ENCODE measurements around the gene SCYL1.

Gene SCYL1

GRCh38 chr11:65493367-65494176 lies 31.3 kb upstream of the SCYL1 start:
- no peak for DNase-seq (ENCODE audit: low read depth in 2 of 2)

- DNase-seq (ENCODE audit: low read depth in 2 of 2), result no peak
These were observed 28.4 kb upstream of the SCYL1 start for GRCh38 chr11:65496304-65497140.

GRCh38 chr11:65497141-65498041 lies 27.5 kb upstream of the SCYL1 start:
- peak; percentile 97 to 98 for DNase-seq (ENCODE audit: low read depth in 2 of 2)

- DNase-seq (ENCODE audit: low read depth in 2 of 2), result peak; percentile 41 to 47
These were observed 26.7 kb upstream of the SCYL1 start for GRCh38 chr11:65498042-65498726.

GRCh38 chr11:65498727-65498976 lies 26.2 kb upstream of the SCYL1 start:
- DNase-seq (ENCODE audit: low read depth in 2 of 2), result no peak

DNA sequence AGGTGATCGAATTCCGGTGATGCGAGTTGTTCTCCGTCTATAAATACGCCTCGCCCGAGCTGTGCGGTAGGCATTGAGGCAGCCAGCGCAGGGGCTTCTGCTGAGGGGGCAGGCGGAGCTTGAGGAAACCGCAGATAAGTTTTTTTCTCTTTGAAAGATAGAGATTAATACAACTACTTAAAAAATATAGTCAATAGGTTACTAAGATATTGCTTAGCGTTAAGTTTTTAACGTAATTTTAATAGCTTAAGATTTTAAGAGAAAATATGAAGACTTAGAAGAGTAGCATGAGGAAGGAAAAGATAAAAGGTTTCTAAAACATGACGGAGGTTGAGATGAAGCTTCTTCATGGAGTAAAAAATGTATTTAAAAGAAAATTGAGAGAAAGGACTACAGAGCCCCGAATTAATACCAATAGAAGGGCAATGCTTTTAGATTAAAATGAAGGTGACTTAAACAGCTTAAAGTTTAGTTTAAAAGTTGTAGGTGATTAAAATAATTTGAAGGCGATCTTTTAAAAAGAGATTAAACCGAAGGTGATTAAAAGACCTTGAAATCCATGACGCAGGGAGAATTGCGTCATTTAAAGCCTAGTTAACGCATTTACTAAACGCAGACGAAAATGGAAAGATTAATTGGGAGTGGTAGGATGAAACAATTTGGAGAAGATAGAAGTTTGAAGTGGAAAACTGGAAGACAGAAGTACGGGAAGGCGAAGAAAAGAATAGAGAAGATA lies 25.7 kb upstream of the SCYL1 start, which contains the start of gene MALAT1:
TSS of gene MALAT1 (plus strand) at position 69 of the 736 bp plus-strand sequence.
- DNase-seq (ENCODE audit: low read depth in 2 of 2), result peak; percentile 84 to 97

GRCh38 chr11:65499713-65500386 lies 25.0 kb upstream of the SCYL1 start:
- no peak for DNase-seq (ENCODE audit: low read depth in 2 of 2)

DNA sequence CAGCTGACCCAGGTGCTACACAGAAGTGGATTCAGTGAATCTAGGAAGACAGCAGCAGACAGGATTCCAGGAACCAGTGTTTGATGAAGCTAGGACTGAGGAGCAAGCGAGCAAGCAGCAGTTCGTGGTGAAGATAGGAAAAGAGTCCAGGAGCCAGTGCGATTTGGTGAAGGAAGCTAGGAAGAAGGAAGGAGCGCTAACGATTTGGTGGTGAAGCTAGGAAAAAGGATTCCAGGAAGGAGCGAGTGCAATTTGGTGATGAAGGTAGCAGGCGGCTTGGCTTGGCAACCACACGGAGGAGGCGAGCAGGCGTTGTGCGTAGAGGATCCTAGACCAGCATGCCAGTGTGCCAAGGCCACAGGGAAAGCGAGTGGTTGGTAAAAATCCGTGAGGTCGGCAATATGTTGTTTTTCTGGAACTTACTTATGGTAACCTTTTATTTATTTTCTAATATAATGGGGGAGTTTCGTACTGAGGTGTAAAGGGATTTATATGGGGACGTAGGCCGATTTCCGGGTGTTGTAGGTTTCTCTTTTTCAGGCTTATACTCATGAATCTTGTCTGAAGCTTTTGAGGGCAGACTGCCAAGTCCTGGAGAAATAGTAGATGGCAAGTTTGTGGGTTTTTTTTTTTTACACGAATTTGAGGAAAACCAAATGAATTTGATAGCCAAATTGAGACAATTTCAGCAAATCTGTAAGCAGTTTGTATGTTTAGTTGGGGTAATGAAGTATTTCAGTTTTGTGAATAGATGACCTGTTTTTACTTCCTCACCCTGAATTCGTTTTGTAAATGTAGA lies 24.3 kb upstream of the SCYL1 start:
- no peak for DNase-seq (ENCODE audit: low read depth in 2 of 2)

DNA sequence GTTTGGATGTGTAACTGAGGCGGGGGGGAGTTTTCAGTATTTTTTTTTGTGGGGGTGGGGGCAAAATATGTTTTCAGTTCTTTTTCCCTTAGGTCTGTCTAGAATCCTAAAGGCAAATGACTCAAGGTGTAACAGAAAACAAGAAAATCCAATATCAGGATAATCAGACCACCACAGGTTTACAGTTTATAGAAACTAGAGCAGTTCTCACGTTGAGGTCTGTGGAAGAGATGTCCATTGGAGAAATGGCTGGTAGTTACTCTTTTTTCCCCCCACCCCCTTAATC lies 23.8 kb upstream of the SCYL1 start:
- no peak for DNase-seq (ENCODE audit: low read depth in 2 of 2)

DNA sequence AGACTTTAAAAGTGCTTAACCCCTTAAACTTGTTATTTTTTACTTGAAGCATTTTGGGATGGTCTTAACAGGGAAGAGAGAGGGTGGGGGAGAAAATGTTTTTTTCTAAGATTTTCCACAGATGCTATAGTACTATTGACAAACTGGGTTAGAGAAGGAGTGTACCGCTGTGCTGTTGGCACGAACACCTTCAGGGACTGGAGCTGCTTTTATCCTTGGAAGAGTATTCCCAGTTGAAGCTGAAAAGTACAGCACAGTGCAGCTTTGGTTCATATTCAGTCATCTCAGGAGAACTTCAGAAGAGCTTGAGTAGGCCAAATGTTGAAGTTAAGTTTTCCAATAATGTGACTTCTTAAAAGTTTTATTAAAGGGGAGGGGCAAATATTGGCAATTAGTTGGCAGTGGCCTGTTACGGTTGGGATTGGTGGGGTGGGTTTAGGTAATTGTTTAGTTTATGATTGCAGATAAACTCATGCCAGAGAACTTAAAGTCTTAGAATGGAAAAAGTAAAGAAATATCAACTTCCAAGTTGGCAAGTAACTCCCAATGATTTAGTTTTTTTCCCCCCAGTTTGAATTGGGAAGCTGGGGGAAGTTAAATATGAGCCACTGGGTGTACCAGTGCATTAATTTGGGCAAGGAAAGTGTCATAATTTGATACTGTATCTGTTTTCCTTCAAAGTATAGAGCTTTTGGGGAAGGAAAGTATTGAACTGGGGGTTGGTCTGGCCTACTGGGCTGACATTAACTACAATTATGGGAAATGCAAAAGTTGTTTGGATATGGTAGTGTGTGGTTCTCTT lies 23.2 kb upstream of the SCYL1 start:
- no peak for DNase-seq (ENCODE audit: low read depth in 2 of 2)

DNA sequence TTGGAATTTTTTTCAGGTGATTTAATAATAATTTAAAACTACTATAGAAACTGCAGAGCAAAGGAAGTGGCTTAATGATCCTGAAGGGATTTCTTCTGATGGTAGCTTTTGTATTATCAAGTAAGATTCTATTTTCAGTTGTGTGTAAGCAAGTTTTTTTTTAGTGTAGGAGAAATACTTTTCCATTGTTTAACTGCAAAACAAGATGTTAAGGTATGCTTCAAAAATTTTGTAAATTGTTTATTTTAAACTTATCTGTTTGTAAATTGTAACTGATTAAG lies 22.7 kb upstream of the SCYL1 start:
- DNase-seq (ENCODE audit: low read depth in 2 of 2), result no peak

DNA sequence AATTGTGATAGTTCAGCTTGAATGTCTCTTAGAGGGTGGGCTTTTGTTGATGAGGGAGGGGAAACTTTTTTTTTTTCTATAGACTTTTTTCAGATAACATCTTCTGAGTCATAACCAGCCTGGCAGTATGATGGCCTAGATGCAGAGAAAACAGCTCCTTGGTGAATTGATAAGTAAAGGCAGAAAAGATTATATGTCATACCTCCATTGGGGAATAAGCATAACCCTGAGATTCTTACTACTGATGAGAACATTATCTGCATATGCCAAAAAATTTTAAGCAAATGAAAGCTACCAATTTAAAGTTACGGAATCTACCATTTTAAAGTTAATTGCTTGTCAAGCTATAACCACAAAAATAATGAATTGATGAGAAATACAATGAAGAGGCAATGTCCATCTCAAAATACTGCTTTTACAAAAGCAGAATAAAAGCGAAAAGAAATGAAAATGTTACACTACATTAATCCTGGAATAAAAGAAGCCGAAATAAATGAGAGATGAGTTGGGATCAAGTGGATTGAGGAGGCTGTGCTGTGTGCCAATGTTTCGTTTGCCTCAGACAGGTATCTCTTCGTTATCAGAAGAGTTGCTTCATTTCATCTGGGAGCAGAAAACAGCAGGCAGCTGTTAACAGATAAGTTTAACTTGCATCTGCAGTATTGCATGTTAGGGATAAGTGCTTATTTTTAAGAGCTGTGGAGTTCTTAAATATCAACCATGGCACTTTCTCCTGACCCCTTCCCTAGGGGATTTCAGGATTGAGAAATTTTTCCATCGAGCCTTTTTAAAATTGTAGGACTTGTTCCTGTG lies 22.1 kb upstream of the SCYL1 start:
- no peak for DNase-seq (ENCODE audit: low read depth in 2 of 2)

DNA sequence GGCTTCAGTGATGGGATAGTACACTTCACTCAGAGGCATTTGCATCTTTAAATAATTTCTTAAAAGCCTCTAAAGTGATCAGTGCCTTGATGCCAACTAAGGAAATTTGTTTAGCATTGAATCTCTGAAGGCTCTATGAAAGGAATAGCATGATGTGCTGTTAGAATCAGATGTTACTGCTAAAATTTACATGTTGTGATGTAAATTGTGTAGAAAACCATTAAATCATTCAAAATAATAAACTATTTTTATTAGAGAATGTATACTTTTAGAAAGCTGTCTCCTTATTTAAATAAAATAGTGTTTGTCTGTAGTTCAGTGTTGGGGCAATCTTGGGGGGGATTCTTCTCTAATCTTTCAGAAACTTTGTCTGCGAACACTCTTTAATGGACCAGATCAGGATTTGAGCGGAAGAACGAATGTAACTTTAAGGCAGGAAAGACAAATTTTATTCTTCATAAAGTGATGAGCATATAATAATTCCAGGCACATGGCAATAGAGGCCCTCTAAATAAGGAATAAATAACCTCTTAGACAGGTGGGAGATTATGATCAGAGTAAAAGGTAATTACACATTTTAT lies 21.4 kb upstream of the SCYL1 start:
- no peak for DNase-seq (ENCODE audit: low read depth in 2 of 2)

DNA sequence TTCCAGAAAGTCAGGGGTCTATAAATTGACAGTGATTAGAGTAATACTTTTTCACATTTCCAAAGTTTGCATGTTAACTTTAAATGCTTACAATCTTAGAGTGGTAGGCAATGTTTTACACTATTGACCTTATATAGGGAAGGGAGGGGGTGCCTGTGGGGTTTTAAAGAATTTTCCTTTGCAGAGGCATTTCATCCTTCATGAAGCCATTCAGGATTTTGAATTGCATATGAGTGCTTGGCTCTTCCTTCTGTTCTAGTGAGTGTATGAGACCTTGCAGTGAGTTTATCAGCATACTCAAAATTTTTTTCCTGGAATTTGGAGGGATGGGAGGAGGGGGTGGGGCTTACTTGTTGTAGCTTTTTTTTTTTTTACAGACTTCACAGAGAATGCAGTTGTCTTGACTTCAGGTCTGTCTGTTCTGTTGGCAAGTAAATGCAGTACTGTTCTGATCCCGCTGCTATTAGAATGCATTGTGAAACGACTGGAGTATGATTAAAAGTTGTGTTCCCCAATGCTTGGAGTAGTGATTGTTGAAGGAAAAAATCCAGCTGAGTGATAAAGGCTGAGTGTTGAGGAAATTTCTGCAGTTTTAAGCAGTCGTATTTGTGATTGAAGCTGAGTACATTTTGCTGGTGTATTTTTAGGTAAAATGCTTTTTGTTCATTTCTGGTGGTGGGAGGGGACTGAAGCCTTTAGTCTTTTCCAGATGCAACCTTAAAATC lies 20.8 kb upstream of the SCYL1 start:
- DNase-seq (ENCODE audit: low read depth in 2 of 2), result no peak

GRCh38 chr11:65504674-65505465 lies 20.0 kb upstream of the SCYL1 start:
- no peak for DNase-seq (ENCODE audit: low read depth in 2 of 2)
